HEK293 (cell line): ENCODE measurements around the gene MMP23B.

Experiments used
- FEZF1 ChIP-seq: fragments of 450-650 bp; formaldehyde crosslinking; IDR thresholded peaks from 2 replicates; pipeline ENCODE4 v1.5.1; 2016; ENCODE audit warnings: missing biosample characterization, missing genetic modification characterization
- GLIS1 ChIP-seq: fragments of 450-650 bp; formaldehyde crosslinking; IDR thresholded peaks from 2 replicates; pipeline ENCODE4 v1.5.1; 2016; ENCODE audit warnings: missing biosample characterization, missing genetic modification characterization
- GLIS2 ChIP-seq: fragments of 450-650 bp; formaldehyde crosslinking; IDR thresholded peaks from 2 replicates; pipeline ENCODE4 v1.5.1; 2016; ENCODE audit warnings: missing biosample characterization, missing genetic modification characterization
- IKZF3 ChIP-seq: fragments of 450-650 bp; IDR thresholded peaks from 2 replicates; pipeline ENCODE4 v1.5.0; 2018; ENCODE audit warnings: missing biosample characterization, mild to moderate bottlenecking, missing genetic modification characterization, moderate library complexity
- KLF8 ChIP-seq: fragments of 450-650 bp; formaldehyde crosslinking; IDR thresholded peaks from 2 replicates; pipeline ENCODE4 v1.5.1; 2016; ENCODE audit warnings: missing biosample characterization, missing genetic modification characterization
- SALL2 ChIP-seq: fragments of 450-650 bp; formaldehyde crosslinking; IDR thresholded peaks from 2 replicates; pipeline ENCODE4 v1.5.0; 2017; ENCODE audit warnings: missing biosample characterization, mild to moderate bottlenecking, missing genetic modification characterization, borderline replicate concordance
- SCRT1 ChIP-seq: fragments of 450-650 bp; formaldehyde crosslinking; IDR thresholded peaks from 2 replicates; pipeline ENCODE4 v1.5.1; 2016; ENCODE audit warnings: missing biosample characterization, missing genetic modification characterization, borderline replicate concordance
- YY2 ChIP-seq: fragments of 450-650 bp; formaldehyde crosslinking; IDR thresholded peaks from 2 replicates; pipeline ENCODE4 v1.5.1; 2016; ENCODE audit warnings: missing biosample characterization, missing genetic modification characterization
- ZBTB8A ChIP-seq: fragments of 450-650 bp; formaldehyde crosslinking; IDR thresholded peaks from 2 replicates; pipeline ENCODE4 v1.5.1; 2016; ENCODE audit warnings: missing biosample characterization, missing genetic modification characterization
- ZNF157 ChIP-seq: fragments of 450-650 bp; formaldehyde crosslinking; IDR thresholded peaks from 2 replicates; pipeline ENCODE4 v1.5.1; 2016; ENCODE audit warnings: missing biosample characterization, missing genetic modification characterization
- ZNF302 ChIP-seq: fragments of 450-650 bp; formaldehyde crosslinking; IDR thresholded peaks from 2 replicates; pipeline ENCODE4 v1.5.1; 2016; ENCODE audit warnings: missing biosample characterization, missing genetic modification characterization, low read depth
- ZNF404 ChIP-seq: fragments of 450-650 bp; formaldehyde crosslinking; IDR thresholded peaks from 2 replicates; pipeline ENCODE4 v1.5.1; 2017; ENCODE audit warnings: missing biosample characterization, missing genetic modification characterization
- ZNF501 ChIP-seq: fragments of 450-650 bp; formaldehyde crosslinking; IDR thresholded peaks from 2 replicates; pipeline ENCODE4 v1.5.1; 2016; ENCODE audit warnings: missing biosample characterization, missing genetic modification characterization
- ZNF549 ChIP-seq: fragments of 450-650 bp; IDR thresholded peaks from 2 replicates; pipeline ENCODE4 v1.5.1; 2018; ENCODE audit warnings: missing biosample characterization, missing genetic modification characterization, mild to moderate bottlenecking, inconsistent platforms, moderate library complexity
- ZNF600 ChIP-seq: fragments of 450-650 bp; formaldehyde crosslinking; IDR thresholded peaks from 2 replicates; pipeline ENCODE4 v1.5.1; 2016; ENCODE audit warnings: missing biosample characterization, missing genetic modification characterization
- ZNF670 ChIP-seq: fragments of 450-650 bp; formaldehyde crosslinking; IDR thresholded peaks from 2 replicates; pipeline ENCODE4 v1.5.1; 2016; ENCODE audit warnings: missing biosample characterization, missing genetic modification characterization, low read depth
- ZNF785 ChIP-seq: fragments of 450-650 bp; formaldehyde crosslinking; IDR thresholded peaks from 2 replicates; pipeline ENCODE4 v1.5.1; 2016; ENCODE audit warnings: missing biosample characterization, missing genetic modification characterization
- ZSCAN23 ChIP-seq: fragments of 450-650 bp; formaldehyde crosslinking; IDR thresholded peaks from 2 replicates; pipeline ENCODE4 v1.5.1; 2016; ENCODE audit warnings: missing biosample characterization, missing genetic modification characterization
- TF ChIP-seq, protein P1 (sequence below): fragments of 450-650 bp; formaldehyde crosslinking; IDR thresholded peaks from 2 replicates; pipeline ENCODE4 v1.5.1; 2016; ENCODE audit warnings: missing biosample characterization, missing genetic modification characterization
- TF ChIP-seq, protein P2 (sequence below): fragments of 450-650 bp; formaldehyde crosslinking; IDR thresholded peaks from 2 replicates; pipeline ENCODE4 v1.5.1; 2016; ENCODE audit warnings: missing biosample characterization, missing genetic modification characterization
- TF ChIP-seq, protein P3 (sequence below): fragments of 450-650 bp; formaldehyde crosslinking; IDR thresholded peaks from 2 replicates; pipeline ENCODE4 v1.5.1; 2016; ENCODE audit warnings: missing biosample characterization, missing genetic modification characterization
- TF ChIP-seq, protein P4 (sequence below): fragments of 450-650 bp; formaldehyde crosslinking; conservative IDR thresholded peaks from 2 replicates; pipeline ENCODE4 v1.5.1; 2016; ENCODE audit warnings: low read depth, missing biosample characterization, missing genetic modification characterization
- TF ChIP-seq, protein P5 (sequence below): fragments of 450-650 bp; formaldehyde crosslinking; IDR thresholded peaks from 2 replicates; pipeline ENCODE4 v1.5.1; 2016; ENCODE audit warnings: missing biosample characterization, missing genetic modification characterization

The MMP23B gene

DNA sequence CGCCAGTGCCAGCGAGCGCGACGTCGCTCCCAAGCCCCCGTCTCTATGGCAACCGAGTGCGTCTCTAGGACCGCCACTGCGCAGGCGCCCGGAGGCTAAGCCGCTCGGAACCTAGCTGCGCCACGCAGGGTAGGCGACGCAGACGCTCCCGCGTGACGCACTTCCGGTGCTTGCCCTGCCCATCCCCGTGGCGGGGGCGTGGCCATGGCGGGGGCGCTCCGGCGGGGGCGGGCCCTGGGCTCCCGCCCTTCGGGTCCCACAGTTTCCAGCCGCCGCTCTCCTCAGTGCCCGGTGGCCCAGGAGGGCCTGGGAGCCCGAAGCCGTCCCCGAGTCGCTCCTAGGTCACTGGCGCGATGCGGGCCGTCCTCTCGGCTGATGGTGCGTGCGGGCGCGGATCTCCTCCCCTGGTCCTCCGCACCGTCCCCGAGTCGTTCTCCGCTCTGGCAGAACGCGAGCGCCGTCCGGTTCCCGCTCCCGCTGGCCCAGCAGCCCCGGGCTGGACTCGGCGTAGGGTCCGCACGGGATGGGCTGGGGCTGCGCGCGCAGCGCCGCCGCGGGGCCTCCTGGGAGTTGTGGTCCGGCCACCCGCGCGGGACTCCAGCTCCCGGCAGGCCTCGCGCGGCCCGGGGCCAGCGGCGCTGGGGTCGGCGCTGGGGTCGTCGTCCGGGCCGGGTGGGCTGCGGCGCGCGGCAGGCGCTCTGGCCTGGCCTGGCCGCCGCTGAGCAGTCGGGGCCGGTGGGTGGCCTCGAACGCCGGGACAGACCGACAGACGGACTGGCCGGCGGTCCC lies 16.5 kb upstream of the MMP23B start, which contains the start of gene MIB2 (continued):
- TF ChIP-seq, protein P1, sequence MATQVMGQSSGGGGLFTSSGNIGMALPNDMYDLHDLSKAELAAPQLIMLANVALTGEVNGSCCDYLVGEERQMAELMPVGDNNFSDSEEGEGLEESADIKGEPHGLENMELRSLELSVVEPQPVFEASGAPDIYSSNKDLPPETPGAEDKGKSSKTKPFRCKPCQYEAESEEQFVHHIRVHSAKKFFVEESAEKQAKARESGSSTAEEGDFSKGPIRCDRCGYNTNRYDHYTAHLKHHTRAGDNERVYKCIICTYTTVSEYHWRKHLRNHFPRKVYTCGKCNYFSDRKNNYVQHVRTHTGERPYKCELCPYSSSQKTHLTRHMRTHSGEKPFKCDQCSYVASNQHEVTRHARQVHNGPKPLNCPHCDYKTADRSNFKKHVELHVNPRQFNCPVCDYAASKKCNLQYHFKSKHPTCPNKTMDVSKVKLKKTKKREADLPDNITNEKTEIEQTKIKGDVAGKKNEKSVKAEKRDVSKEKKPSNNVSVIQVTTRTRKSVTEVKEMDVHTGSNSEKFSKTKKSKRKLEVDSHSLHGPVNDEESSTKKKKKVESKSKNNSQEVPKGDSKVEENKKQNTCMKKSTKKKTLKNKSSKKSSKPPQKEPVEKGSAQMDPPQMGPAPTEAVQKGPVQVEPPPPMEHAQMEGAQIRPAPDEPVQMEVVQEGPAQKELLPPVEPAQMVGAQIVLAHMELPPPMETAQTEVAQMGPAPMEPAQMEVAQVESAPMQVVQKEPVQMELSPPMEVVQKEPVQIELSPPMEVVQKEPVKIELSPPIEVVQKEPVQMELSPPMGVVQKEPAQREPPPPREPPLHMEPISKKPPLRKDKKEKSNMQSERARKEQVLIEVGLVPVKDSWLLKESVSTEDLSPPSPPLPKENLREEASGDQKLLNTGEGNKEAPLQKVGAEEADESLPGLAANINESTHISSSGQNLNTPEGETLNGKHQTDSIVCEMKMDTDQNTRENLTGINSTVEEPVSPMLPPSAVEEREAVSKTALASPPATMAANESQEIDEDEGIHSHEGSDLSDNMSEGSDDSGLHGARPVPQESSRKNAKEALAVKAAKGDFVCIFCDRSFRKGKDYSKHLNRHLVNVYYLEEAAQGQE = peak; percentile 52; the same call in 1 of the 2 replicates
- TF ChIP-seq ZNF549 (tag by site-specific recombination) = no peak
- no peak for TF ChIP-seq ZNF157 (tag by site-specific recombination)
- TF ChIP-seq ZNF785 (tag by site-specific recombination) = no peak
- TF ChIP-seq ZNF501 (tag by site-specific recombination) = peak; percentile 92
- peak; percentile 55; the same call in 1 of the 2 replicates for TF ChIP-seq IKZF3
- TF ChIP-seq, protein P2, sequence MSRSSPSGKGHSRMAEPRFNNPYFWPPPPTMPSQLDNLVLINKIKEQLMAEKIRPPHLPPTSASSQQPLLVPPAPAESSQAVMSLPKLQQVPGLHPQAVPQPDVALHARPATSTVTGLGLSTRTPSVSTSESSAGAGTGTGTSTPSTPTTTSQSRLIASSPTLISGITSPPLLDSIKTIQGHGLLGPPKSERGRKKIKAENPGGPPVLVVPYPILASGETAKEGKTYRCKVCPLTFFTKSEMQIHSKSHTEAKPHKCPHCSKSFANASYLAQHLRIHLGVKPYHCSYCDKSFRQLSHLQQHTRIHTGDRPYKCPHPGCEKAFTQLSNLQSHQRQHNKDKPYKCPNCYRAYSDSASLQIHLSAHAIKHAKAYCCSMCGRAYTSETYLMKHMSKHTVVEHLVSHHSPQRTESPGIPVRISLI (tag by site-specific recombination) = no peak
- peak; percentile 99 for TF ChIP-seq ZNF600 (tag by site-specific recombination)
- TF ChIP-seq SCRT1 (tag by site-specific recombination) = no peak
- TF ChIP-seq, protein P3, sequence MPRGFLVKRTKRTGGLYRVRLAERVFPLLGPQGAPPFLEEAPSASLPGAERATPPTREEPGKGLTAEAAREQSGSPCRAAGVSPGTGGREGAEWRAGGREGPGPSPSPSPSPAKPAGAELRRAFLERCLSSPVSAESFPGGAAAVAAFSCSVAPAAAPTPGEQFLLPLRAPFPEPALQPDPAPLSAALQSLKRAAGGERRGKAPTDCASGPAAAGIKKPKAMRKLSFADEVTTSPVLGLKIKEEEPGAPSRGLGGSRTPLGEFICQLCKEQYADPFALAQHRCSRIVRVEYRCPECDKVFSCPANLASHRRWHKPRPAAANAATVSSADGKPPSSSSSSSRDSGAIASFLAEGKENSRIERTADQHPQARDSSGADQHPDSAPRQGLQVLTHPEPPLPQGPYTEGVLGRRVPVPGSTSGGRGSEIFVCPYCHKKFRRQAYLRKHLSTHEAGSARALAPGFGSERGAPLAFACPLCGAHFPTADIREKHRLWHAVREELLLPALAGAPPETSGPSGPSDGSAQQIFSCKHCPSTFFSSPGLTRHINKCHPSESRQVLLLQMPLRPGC (tag by site-specific recombination) = peak; percentile 45; the same call in 1 of the 2 replicates
- TF ChIP-seq YY2 (tag by site-specific recombination) = peak; percentile 43; the same call in 1 of the 2 replicates
- peak; percentile 72 for TF ChIP-seq GLIS1 (tag by site-specific recombination)
- TF ChIP-seq KLF8 (tag by site-specific recombination) = peak; percentile 98
- TF ChIP-seq, protein P4, sequence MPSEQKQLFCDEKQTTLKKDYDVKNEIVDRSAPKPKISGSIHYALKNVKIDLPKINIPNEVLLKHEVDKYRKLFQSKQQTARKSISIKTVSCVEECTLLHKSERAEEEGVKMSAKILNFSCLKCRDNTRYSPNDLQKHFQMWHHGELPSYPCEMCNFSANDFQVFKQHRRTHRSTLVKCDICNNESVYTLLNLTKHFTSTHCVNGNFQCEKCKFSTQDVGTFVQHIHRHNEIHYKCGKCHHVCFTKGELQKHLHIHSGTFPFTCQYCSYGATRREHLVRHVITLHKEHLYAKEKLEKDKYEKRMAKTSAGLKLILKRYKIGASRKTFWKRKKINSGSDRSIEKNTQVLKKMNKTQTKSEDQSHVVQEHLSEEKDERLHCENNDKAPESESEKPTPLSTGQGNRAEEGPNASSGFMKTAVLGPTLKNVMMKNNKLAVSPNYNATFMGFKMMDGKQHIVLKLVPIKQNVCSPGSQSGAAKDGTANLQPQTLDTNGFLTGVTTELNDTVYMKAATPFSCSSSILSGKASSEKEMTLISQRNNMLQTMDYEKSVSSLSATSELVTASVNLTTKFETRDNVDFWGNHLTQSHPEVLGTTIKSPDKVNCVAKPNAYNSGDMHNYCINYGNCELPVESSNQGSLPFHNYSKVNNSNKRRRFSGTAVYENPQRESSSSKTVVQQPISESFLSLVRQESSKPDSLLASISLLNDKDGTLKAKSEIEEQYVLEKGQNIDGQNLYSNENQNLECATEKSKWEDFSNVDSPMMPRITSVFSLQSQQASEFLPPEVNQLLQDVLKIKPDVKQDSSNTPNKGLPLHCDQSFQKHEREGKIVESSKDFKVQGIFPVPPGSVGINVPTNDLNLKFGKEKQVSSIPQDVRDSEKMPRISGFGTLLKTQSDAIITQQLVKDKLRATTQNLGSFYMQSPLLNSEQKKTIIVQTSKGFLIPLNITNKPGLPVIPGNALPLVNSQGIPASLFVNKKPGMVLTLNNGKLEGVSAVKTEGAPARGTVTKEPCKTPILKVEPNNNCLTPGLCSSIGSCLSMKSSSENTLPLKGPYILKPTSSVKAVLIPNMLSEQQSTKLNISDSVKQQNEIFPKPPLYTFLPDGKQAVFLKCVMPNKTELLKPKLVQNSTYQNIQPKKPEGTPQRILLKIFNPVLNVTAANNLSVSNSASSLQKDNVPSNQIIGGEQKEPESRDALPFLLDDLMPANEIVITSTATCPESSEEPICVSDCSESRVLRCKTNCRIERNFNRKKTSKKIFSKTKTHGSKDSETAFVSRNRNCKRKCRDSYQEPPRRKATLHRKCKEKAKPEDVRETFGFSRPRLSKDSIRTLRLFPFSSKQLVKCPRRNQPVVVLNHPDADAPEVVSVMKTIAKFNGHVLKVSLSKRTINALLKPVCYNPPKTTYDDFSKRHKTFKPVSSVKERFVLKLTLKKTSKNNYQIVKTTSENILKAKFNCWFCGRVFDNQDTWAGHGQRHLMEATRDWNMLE (tag by site-specific recombination) = peak; percentile 10; the same call in 1 of the 2 replicates
- peak; percentile 86 for TF ChIP-seq GLIS2 (tag by site-specific recombination)
- peak; percentile 62; the same call in 1 of the 2 replicates for TF ChIP-seq ZSCAN23 (tag by site-specific recombination)
- no peak for TF ChIP-seq ZNF302 (tag by site-specific recombination)
- no peak for TF ChIP-seq SALL2
- TF ChIP-seq ZNF670 (tag by site-specific recombination) = no peak
- TF ChIP-seq, protein P5, sequence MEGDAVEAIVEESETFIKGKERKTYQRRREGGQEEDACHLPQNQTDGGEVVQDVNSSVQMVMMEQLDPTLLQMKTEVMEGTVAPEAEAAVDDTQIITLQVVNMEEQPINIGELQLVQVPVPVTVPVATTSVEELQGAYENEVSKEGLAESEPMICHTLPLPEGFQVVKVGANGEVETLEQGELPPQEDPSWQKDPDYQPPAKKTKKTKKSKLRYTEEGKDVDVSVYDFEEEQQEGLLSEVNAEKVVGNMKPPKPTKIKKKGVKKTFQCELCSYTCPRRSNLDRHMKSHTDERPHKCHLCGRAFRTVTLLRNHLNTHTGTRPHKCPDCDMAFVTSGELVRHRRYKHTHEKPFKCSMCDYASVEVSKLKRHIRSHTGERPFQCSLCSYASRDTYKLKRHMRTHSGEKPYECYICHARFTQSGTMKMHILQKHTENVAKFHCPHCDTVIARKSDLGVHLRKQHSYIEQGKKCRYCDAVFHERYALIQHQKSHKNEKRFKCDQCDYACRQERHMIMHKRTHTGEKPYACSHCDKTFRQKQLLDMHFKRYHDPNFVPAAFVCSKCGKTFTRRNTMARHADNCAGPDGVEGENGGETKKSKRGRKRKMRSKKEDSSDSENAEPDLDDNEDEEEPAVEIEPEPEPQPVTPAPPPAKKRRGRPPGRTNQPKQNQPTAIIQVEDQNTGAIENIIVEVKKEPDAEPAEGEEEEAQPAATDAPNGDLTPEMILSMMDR (tag by site-specific recombination) = no peak
- no peak for TF ChIP-seq ZNF404 (tag by site-specific recombination)
- TF ChIP-seq ZBTB8A = peak; percentile 93
- TF ChIP-seq FEZF1 (tag by site-specific recombination) = no peak
